NCI-H1417 treated with DMSO at 0.1 percent for 48 hours (cell line): ENCODE measurements around the gene DENND1C.

Source experiments
- DNase-seq: peaks from one replicate; lab custom pipeline; 2025; lab: John Stamatoyannopoulos, UW

The DENND1C gene

GRCh38 chr19:6424195-6424938 lies 57.2 kb downstream of the DENND1C start, which contains the start of gene KHSRP:
Gene KHSRP (minus strand): TSS chr19:6424811. CDS start chr19:6424701, 110 bp downstream.
- no peak for DNase-seq

- DNase-seq = no peak
Observed at GRCh38 chr19:6423499-6424194, 57.9 kb downstream of the DENND1C start.

- no peak for DNase-seq
Observed at GRCh38 chr19:6421075-6422014, 60.2 kb downstream of the DENND1C start.

- no peak for DNase-seq
Observed at GRCh38 chr19:6418562-6418932, 63.0 kb downstream of the DENND1C start.

- DNase-seq = no peak
Observed at GRCh38 chr19:6417713-6418561, 63.6 kb downstream of the DENND1C start.
